Vagina (tissue), 2 donors: Measurements from ENCODE around the gene IGFN1.

Experiments used
- POLR2A ChIP-seq, 2 donors: fragments of 450-650 bp; IDR thresholded peaks; one replicate each; pipeline ENCODE4 v1.6.1; 2017; ENCODE audit warnings: antibody characterized with exemption in 2 of 2, mild to moderate bottlenecking in 2 of 2, moderate library complexity in 2 of 2
- TF ChIP-seq, protein P1 (sequence below), 3 experiments: fragments of 450-650 bp in 2 of 3; fragments of 200-600 bp in 1 of 3; sonication (generic) in 1 of 3; IDR thresholded peaks; one replicate each; pipeline ENCODE4 v1.5.1; 2017 to 2019; ENCODE audit warnings: antibody characterized with exemption in 3 of 3, mild to moderate bottlenecking in 2 of 3, moderate library complexity in 2 of 3

DNA sequence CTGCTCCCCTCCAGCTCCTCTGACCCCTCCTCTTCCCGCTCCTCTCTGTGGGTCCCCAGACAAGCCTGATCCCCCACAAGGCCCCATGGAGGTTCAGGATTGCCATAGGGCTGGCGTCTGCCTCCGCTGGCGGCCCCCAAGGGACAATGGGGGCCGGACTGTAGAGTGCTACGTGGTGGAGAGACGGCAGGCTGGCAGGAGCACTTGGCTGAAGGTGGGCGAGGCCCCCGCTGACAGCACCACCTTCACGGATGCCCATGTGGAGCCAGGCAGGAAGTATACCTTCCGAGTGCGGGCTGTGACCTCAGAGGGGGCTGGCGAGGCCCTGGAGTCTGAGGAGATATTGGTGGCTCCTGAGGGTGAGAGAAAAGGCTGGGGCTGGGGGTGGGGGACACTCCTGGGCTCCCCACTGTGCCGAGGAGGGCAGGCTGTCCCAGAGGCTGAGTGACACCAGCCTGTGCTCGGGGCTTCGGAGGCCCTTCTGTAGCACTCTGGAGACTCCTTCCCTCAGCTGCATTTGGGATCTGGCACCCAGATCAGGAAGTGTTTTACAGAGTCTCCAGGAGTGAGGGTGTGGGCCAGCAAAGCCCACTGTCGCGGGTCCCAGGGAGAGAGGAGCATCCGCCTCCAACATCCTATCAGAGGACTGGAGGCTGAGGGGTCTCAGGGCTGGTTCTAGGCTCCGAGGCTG, 25.9 kb downstream of the IGFN1 start:
- no peak for TF ChIP-seq POLR2A (IDR thresholded peaks at IDR 0.05)
- TF ChIP-seq, protein P1, sequence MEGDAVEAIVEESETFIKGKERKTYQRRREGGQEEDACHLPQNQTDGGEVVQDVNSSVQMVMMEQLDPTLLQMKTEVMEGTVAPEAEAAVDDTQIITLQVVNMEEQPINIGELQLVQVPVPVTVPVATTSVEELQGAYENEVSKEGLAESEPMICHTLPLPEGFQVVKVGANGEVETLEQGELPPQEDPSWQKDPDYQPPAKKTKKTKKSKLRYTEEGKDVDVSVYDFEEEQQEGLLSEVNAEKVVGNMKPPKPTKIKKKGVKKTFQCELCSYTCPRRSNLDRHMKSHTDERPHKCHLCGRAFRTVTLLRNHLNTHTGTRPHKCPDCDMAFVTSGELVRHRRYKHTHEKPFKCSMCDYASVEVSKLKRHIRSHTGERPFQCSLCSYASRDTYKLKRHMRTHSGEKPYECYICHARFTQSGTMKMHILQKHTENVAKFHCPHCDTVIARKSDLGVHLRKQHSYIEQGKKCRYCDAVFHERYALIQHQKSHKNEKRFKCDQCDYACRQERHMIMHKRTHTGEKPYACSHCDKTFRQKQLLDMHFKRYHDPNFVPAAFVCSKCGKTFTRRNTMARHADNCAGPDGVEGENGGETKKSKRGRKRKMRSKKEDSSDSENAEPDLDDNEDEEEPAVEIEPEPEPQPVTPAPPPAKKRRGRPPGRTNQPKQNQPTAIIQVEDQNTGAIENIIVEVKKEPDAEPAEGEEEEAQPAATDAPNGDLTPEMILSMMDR (IDR thresholded peaks at IDR 0.05) = no peak
